Skin of body (tissue), 2 donors: ENCODE results near the gene CELF3. TPM values are rescaled to one million over a fixed set of nuclear protein-coding genes. Genes with fewer than 3 reads are reported as not detected.
"Not testable (repeated sequence)": the region's sequence is repeated elsewhere in the genome, so short reads cannot be mapped to it uniquely, and the experiment has no call there.

Experiments
- DNase-seq: peaks from one replicate; lab custom pipeline; 2025; lab: John Stamatoyannopoulos, UW
- total RNA-seq: library from RNA; depleted of rRNA; stranded (reverse); fragments of >200 nt; gene quantifications from one replicate; pipeline ENCODE4 v1.2.3, GENCODE V29; 2014

Gene CELF3
- total RNA-seq, 1 donor from 2014 or later, result 0.49 TPM

- DNase-seq, result no peak
These were observed 12.4 kb downstream of the CELF3 start for GRCh38 chr1:151704246-151704645.

- DNase-seq, result no peak
These were observed 12.8 kb downstream of the CELF3 start for GRCh38 chr1:151703813-151704212.

- no peak for DNase-seq
These were observed 13.7 kb downstream of the CELF3 start for GRCh38 chr1:151702936-151703335.

- no peak for DNase-seq
These were observed 15.1 kb downstream of the CELF3 start for GRCh38 chr1:151701515-151701914.

- DNase-seq, result peak; percentile 21
These were observed 23.4 kb downstream of the CELF3 start for GRCh38 chr1:151693057-151693651.

GRCh38 chr1:151692226-151692625 is 24.4 kb downstream of the CELF3 start:
- no peak for DNase-seq

GRCh38 chr1:151689494-151689893 is 27.1 kb downstream of the CELF3 start:
- DNase-seq, result no peak

GRCh38 chr1:151686561-151686960 is 30.0 kb downstream of the CELF3 start:
- no peak for DNase-seq

GRCh38 chr1:151684128-151684527 is 32.5 kb downstream of the CELF3 start:
- no peak for DNase-seq

GRCh38 chr1:151682901-151683300 is 33.7 kb downstream of the CELF3 start:
- DNase-seq, result not testable (repeated sequence)

- DNase-seq, result no peak
These were observed 34.7 kb downstream of the CELF3 start for GRCh38 chr1:151681923-151682322.

GRCh38 chr1:151680826-151681225 is 35.8 kb downstream of the CELF3 start:
- no peak for DNase-seq

GRCh38 chr1:151680391-151680790 is 36.2 kb downstream of the CELF3 start:
- DNase-seq, result no peak

- DNase-seq, result no peak
These were observed 43.2 kb downstream of the CELF3 start for GRCh38 chr1:151673407-151673806.

GRCh38 chr1:151670036-151670675 is 46.4 kb downstream of the CELF3 start:
- not testable (repeated sequence) for DNase-seq

- no peak for DNase-seq
These were observed 48.5 kb downstream of the CELF3 start for GRCh38 chr1:151668090-151668489.

GRCh38 chr1:151661751-151662150 is 54.9 kb downstream of the CELF3 start:
- no peak for DNase-seq

- DNase-seq, result no peak
These were observed 61.2 kb downstream of the CELF3 start for GRCh38 chr1:151655371-151655770.

- no peak for DNase-seq
These were observed 63.2 kb downstream of the CELF3 start for GRCh38 chr1:151653397-151653796.
